ENCODE measurements around the gene MPL.
A peak's percentile ranks its signal among the peaks of the same experiment; 100 is the strongest.

Gene MPL

GRCh38 chr1:43325381-43325780 is 12.2 kb upstream of the MPL start:
- DNase-seq (ENCODE audit: low spot score): no peak

GRCh38 chr1:43327549-43328292 is 9.9 kb upstream of the MPL start:
- DNase-seq (ENCODE audit: low spot score): no peak

GRCh38 chr1:43329995-43330751 is 7.4 kb upstream of the MPL start:
- peak; percentile 28 for DNase-seq (ENCODE audit: low spot score)

GRCh38 chr1:43331688-43332087 is 5.9 kb upstream of the MPL start:
- no peak for DNase-seq (ENCODE audit: low spot score)

- no peak for DNase-seq (ENCODE audit: low spot score)
Measured at GRCh38 chr1:43334453-43335205, 3.0 kb upstream of the MPL start.

- no peak for DNase-seq (ENCODE audit: low spot score)
Measured at GRCh38 chr1:43338001-43338400, 383 bp downstream of the MPL start.

- no peak for DNase-seq (ENCODE audit: low spot score)
Measured at GRCh38 chr1:43339584-43340232, 2.1 kb downstream of the MPL start.

- DNase-seq (ENCODE audit: low spot score): no peak
Measured at GRCh38 chr1:43340559-43340958, 2.9 kb downstream of the MPL start.

- DNase-seq (ENCODE audit: low spot score): no peak
Measured at GRCh38 chr1:43344267-43344850, 6.7 kb downstream of the MPL start.

GRCh38 chr1:43345120-43345519 is 7.5 kb downstream of the MPL start:
- DNase-seq (ENCODE audit: low spot score): no peak

- DNase-seq (ENCODE audit: low spot score): no peak
Measured at GRCh38 chr1:43346636-43347035, 9.0 kb downstream of the MPL start.

GRCh38 chr1:43348343-43348808 is 10.8 kb downstream of the MPL start:
- DNase-seq (ENCODE audit: low spot score): no peak

- DNase-seq (ENCODE audit: low spot score): no peak
Measured at GRCh38 chr1:43348809-43349593, 11.4 kb downstream of the MPL start.

GRCh38 chr1:43349594-43350306 is 12.1 kb downstream of the MPL start:
- no peak for DNase-seq (ENCODE audit: low spot score)

- no peak for DNase-seq (ENCODE audit: low spot score)
Measured at GRCh38 chr1:43350976-43351375, 13.4 kb downstream of the MPL start.

GRCh38 chr1:43351421-43352350 is 14.1 kb downstream of the MPL start:
- no peak for DNase-seq (ENCODE audit: low spot score)

GRCh38 chr1:43352351-43352705 is 14.7 kb downstream of the MPL start:
- no peak for DNase-seq (ENCODE audit: low spot score)

- DNase-seq (ENCODE audit: low spot score): no peak
Measured at GRCh38 chr1:43352881-43353280, 15.3 kb downstream of the MPL start.

- DNase-seq (ENCODE audit: low spot score): no peak
Measured at GRCh38 chr1:43354471-43354870, 16.9 kb downstream of the MPL start.

All from activated CD4-positive, alpha-beta T cell treated with anti-CD3 and anti-CD28 coated beads, Interleukin-2, Interleukin-4, amounts not matched to agents 100 ng/mL and 50 ng/mL, durations not matched to agents 16 hours and 8 hours (primary cell).